Breast epithelium (tissue), 4 donors: ENCODE results near the gene APOL2. TPM values are rescaled to one million over a fixed set of nuclear protein-coding genes. Genes with fewer than 3 reads are reported as not detected.
A peak's percentile ranks its signal among the peaks of the same experiment; 100 is the strongest.

Experiments used
- DNase-seq, 2 donors: peaks; one replicate each; pipeline ENCODE4 v3.0.0-alpha.2; 2019; ENCODE audit warnings: low spot score in 2 of 2
- H3K27ac ChIP-seq, 2 donors: fragments of 200-600 bp; sonication (generic) in 1 of 2; one replicate each; pipeline ENCODE4 v1.5.1; 2016 to 2019; ENCODE audit warnings: mild to moderate bottlenecking in 1 of 2
- H3K27me3 ChIP-seq, 2 donors: fragments of 200-600 bp; sonication (generic) in 1 of 2; one replicate each; pipeline versions ENCODE4 v1.5.1 to v1.6.0; 2017 to 2019; ENCODE audit warnings: control low read depth in 1 of 2, mild to moderate bottlenecking in 1 of 2
- H3K36me3 ChIP-seq: fragments of 200-600 bp; one replicate; pipeline ENCODE4 v1.5.1; 2019
- H3K4me1 ChIP-seq, 2 donors: fragments of 200-600 bp; sonication (generic); one replicate each; pipeline ENCODE4 v1.5.1; 2016 to 2019; ENCODE audit warnings: control low read depth in 1 of 2
- H3K4me3 ChIP-seq, 3 donors: fragments of 200-600 bp; sonication (generic); 1 replicate in 2 of 3; 2 replicates in 1 of 3; pipeline ENCODE4 v1.5.1; 2016 to 2019; ENCODE audit warnings: mild to moderate bottlenecking in 3 of 3, moderate library complexity in 2 of 3
- H3K9me3 ChIP-seq, 2 donors: fragments of 200-600 bp; sonication (generic) in 1 of 2; one replicate each; pipeline ENCODE4 v1.5.1; 2016 to 2019; ENCODE audit warnings: control low read depth in 1 of 2
- POLR2A ChIP-seq: fragments of 450-650 bp; IDR thresholded peaks from one replicate; pipeline ENCODE4 v1.6.1; 2016; ENCODE audit warnings: antibody characterized with exemption, mild to moderate bottlenecking, moderate library complexity
- POLR2AphosphoS5 ChIP-seq, 3 donors: sonication (generic); formaldehyde crosslinking; IDR thresholded peaks; one replicate each; pipeline ENCODE4 v1.6.1; 2017; ENCODE audit warnings: antibody characterized with exemption in 3 of 3
- intact Hi-C: fragments of 100-400 bp; cut with DNase I; formaldehyde crosslinking; loops from one replicate; pipeline ENCODE4 v1.15.1; 2023; ENCODE audit warnings: low total_unique reads
- total RNA-seq, 3 donors: library from RNA; depleted of rRNA; stranded (reverse); fragments of >200 nt; gene quantifications; one replicate each; pipeline ENCODE4 v1.1.0, GENCODE V29; 2016
- TF ChIP-seq, protein P1 (sequence below), 3 donors: fragments of 450-650 bp; IDR thresholded peaks; one replicate each; pipeline ENCODE4 v1.5.1; 2016 to 2017; ENCODE audit warnings: antibody characterized with exemption in 3 of 3, mild to moderate bottlenecking in 3 of 3, moderate library complexity in 3 of 3

The APOL2 gene
- total RNA-seq, 3 donors from 2014 or later = 50.4 to 112 (median 73.8) TPM

DNA sequence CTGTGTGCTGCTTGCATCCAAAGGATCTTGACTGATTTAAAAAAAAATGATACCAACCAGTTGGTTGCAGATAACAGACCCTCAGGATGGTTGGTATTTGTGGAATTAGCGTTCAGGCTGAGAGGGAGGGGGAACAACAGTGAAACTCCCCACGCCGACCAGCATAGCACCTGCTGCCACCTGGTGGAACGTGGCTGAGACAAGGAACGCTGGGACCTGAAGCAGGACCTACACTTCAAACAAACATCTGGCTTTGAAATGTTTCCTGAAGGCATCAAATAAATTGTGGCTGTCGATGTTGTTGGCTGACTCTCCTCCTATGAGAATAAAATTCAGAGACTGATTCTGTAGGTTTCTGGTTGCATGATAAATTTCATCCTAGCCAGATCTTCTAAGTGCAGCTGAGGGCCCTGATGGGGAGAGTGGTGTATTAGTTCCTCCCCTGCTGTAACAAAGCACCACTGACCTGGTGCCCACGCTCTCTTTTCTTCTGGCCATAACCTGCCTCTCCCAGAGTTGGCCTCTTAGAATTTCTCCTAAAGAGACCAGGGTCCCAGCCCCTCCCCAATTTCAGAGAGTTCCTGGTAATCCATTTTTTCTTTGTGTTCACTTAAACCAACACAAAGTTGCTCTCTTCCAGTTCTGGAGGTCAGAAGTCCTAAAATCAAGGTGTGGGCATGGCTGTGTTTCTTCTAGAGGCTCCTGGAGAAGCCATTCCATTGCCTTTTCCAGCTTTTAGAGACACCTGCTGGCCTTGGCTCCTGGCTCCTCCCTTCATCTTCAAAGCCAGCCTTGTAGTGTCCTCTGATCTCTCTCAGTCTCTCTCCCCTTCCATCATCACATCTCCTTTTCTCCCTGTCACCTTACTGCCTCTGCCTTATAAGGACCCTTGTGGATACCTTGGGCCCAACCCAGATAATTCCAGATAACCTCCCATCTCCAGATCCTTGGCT, 17.3 kb downstream of the APOL2 start:
- H3K4me1 ChIP-seq = no peaks in the 10 kb centered on the region
- H3K27me3 ChIP-seq = no peaks in the 10 kb centered on the region
- no peak overlapping the region for H3K27ac ChIP-seq
- H3K36me3 ChIP-seq = no peaks in the 10 kb centered on the region
- no peak overlapping the region for H3K4me3 ChIP-seq
- intact Hi-C loops = no loop called here
- no peak for DNase-seq
- H3K9me3 ChIP-seq = no peaks in the 10 kb centered on the region
- TF ChIP-seq POLR2AphosphoS5 (IDR thresholded peaks at IDR 0.05) = no peak
- TF ChIP-seq, protein P1, sequence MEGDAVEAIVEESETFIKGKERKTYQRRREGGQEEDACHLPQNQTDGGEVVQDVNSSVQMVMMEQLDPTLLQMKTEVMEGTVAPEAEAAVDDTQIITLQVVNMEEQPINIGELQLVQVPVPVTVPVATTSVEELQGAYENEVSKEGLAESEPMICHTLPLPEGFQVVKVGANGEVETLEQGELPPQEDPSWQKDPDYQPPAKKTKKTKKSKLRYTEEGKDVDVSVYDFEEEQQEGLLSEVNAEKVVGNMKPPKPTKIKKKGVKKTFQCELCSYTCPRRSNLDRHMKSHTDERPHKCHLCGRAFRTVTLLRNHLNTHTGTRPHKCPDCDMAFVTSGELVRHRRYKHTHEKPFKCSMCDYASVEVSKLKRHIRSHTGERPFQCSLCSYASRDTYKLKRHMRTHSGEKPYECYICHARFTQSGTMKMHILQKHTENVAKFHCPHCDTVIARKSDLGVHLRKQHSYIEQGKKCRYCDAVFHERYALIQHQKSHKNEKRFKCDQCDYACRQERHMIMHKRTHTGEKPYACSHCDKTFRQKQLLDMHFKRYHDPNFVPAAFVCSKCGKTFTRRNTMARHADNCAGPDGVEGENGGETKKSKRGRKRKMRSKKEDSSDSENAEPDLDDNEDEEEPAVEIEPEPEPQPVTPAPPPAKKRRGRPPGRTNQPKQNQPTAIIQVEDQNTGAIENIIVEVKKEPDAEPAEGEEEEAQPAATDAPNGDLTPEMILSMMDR (IDR thresholded peaks at IDR 0.05) = peak; percentile 34 to 65 (median 51)

DNA sequence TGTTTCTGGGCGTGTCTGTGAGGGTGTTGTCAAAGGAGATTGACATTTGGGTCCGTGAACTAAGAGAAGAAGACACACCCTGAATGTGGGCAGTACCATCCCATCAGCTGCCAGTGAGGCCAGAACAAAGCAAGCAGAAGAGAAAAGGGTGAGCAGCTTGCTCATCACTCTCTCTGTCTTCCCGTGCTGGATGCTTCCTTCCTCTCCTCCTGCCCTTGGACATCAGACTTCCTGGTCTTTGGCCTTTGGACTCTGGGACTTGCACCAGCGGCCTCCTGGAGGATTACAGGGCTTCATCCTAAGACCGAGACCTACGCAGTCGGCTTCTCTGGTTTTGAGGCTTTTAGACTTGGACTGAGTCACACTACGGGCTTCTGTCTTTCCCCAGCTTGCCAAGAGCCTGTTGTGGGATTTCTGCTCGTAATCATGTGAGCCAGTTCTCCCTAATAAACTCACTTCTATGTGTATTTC, 18.8 kb downstream of the APOL2 start:
- Histone ChIP-seq H3K4me3 (no peak overlapping the region), H3K4me1 (no peaks in the 10 kb centered on the region), H3K9me3 (no peaks in the 10 kb centered on the region), H3K27me3 (no peaks in the 10 kb centered on the region), H3K27ac (peak overlapping the region; percentile 12 to 67), H3K36me3 (no peaks in the 10 kb centered on the region)
- TF ChIP-seq POLR2AphosphoS5 (IDR thresholded peaks at IDR 0.05) (peak in 2 of 3 donors; percentile 15 to 20), POLR2A (no peak)
- TF ChIP-seq, protein P1 (IDR thresholded peaks at IDR 0.05) = no peak
- intact Hi-C loops = no loop called here
- no peak for DNase-seq

DNA sequence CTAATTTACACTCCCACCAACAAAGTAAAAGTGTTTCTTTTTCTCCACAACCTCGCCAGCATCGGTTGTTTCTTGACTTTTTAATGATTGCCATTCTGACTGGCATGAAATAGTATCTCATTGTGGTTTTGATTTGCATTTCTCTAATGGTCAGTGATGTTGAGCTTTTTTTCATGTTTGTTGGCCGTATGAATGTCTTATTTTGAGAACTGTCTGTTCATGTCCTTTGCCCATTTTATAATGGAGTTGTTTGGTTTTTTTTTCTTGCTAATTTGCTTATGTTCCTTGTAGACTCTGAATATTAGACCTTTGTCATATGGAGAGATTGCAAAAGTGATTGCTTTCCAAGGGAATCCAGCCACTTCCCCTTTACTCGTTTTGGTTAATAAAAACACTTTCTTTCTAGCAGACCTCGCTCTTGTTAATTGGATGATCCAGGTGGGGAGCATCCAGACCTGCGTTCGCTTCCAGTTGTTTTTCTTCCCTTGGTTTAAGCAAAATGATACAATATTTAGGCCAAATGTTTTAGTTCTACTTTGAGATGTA, 20.6 kb downstream of the APOL2 start:
- Histone ChIP-seq H3K36me3 (no peaks in the 10 kb centered on the region), H3K9me3 (no peaks in the 10 kb centered on the region), H3K27ac (no peak overlapping the region), H3K4me1 (no peaks in the 10 kb centered on the region), H3K4me3 (no peak overlapping the region), H3K27me3 (no peaks in the 10 kb centered on the region)
- intact Hi-C loops = no loop called here
- TF ChIP-seq POLR2AphosphoS5 (IDR thresholded peaks at IDR 0.05) = no peak
- TF ChIP-seq POLR2A = no peak
- TF ChIP-seq, protein P1 (IDR thresholded peaks at IDR 0.05) = no peak
- no peak for DNase-seq

DNA sequence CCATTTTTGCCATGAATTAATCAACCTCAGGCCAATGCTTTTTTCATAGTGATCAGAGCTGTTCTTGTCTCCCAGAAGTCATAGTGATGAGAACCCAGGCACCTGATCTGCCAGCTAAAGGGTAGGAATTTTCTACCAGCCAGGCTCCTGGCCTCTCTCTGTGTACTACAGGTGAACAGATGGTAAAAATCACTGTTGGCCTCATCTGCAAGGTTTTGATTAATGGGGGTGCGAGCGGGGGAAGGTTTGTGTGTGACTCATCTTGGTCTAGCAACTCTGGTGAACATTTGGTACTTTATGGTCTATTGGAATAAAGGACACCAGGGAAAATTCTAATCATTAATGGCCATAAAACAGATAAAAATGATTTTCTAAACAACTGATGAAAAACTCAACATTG, 23.3 kb downstream of the APOL2 start:
- Histone ChIP-seq H3K36me3 (no peaks in the 10 kb centered on the region), H3K9me3 (no peaks in the 10 kb centered on the region)

More for the DNA sequence above, 23.3 kb downstream of the APOL2 start:
- Histone ChIP-seq H3K27ac (no peak overlapping the region), H3K27me3 (no peaks in the 10 kb centered on the region), H3K4me3 (no peak overlapping the region), H3K4me1 (no peaks in the 10 kb centered on the region)
- no peak for DNase-seq
- intact Hi-C loops = no loop called here
- TF ChIP-seq, protein P1 (IDR thresholded peaks at IDR 0.05) = no peak
- TF ChIP-seq POLR2AphosphoS5 (IDR thresholded peaks at IDR 0.05) (no peak), POLR2A (no peak)
